UCSD-AML1 (cell line): ENCODE data around the gene RXRA.

Experiments
- DNase-seq: peaks from one replicate; lab custom pipeline; 2025; ENCODE audit not compliant: unreplicated experiment; lab: John Stamatoyannopoulos, UW

Gene RXRA

GRCh38 chr9:134380542-134381271 lies 54.5 kb downstream of the RXRA start:
- DNase-seq: no peak

- DNase-seq: no peak
Measured at GRCh38 chr9:134381272-134381661, 55.0 kb downstream of the RXRA start.

GRCh38 chr9:134381671-134382516 lies 55.6 kb downstream of the RXRA start:
- DNase-seq: peak; percentile 87

DNA sequence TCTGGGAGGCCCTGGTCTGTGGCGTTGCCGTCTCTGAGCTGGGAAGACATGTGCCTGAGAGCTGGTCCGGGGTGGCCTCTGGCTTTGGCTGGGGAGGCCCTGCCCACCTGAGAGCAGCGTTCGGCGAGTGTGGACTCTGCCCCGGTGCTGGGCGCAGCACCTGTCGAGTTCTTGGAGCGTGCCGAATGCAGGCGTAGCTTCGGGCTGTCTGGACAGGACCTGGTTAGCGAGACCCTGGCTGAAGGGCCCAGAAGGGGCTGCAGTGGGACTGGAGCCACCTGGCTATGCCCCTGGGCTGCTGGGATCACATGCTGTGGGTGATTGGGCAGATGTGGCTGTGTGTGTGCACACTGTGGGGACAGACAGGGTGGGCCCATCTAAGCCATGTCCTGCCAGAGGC lies 56.5 kb downstream of the RXRA start:
- no peak for DNase-seq

DNA sequence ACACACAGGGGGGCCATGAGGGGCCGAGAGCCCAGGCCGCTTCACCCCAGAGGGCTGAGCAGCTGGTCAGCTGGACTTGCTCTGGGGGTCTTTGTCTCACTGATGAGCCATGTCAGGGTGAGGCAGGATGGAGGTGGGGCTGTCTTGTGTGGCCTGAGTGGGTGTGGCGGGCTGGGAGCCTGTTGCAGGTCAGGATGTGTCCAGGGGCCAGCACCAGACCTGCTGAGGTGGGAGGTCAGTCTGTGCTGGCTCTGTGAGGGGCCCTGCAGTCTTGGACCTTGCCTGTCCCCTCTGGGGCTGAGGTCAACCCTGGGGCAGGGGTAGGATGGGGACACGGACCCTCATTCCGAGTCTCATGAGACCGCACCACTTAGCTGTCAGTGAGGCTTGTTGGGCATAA lies 56.9 kb downstream of the RXRA start:
- DNase-seq: no peak

DNA sequence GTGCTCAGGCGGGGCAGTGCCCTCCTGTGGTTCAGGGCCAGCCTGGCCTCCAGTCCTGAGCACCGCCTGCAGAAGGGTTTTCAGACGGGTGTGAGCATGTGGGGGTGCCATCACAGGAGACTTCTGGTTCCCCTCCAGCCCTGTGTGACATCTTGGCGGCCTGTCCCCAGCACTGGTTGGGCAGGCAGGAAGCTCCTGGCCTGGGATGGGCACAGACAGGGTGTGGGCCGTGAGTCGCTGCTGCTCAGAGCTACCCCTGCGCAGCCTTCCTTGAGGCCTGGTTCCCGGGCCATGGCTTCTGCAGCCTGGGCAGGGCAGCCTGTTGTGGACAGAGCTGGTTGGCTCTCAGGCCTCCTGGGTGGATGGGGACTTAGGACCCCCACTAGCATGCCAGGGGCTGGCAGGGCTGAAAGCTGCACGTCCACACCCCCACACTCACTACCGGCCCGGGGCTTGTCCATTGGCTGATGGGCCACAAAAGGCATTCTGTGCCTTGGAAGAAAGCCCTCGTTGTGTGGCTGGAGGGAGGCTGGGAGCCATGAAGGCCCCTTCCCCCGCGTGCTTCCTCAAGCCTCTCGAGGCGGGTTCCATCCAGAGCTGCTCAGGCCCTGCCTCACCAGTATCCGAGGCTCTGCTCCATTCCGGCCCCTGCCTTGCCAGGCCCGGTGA lies 58.7 kb downstream of the RXRA start:
- DNase-seq: peak; percentile 45

- DNase-seq: no peak
Measured at GRCh38 chr9:134385915-134386314, 59.7 kb downstream of the RXRA start.

- DNase-seq: no peak
Measured at GRCh38 chr9:134386951-134387831, 60.9 kb downstream of the RXRA start.

DNA sequence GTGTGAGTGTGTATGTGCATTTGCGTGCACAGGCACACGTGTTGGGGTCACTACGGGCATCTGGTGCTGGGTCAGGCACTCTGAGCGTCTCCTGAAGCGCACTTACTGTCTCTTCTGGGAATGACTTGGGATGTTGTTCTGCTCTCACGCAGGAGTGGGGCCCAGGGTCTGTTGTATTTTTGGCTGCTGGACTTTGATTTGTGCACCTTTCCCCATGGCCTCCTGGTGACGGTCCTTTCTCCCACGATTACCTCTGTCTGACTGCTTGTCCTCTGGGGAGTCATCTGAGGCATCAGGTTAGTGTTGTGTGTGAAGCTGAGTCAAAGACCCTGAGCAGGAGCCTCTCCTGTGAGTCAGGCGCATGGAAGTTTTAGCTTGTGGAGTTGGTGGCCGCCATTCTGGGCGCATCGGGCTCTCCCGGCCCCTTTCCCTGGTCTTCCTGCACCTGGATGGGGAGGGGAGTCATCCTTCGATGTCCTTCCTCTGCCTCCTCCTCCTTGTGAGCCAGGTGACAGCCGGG lies 62.1 kb downstream of the RXRA start:
- DNase-seq: no peak

DNA sequence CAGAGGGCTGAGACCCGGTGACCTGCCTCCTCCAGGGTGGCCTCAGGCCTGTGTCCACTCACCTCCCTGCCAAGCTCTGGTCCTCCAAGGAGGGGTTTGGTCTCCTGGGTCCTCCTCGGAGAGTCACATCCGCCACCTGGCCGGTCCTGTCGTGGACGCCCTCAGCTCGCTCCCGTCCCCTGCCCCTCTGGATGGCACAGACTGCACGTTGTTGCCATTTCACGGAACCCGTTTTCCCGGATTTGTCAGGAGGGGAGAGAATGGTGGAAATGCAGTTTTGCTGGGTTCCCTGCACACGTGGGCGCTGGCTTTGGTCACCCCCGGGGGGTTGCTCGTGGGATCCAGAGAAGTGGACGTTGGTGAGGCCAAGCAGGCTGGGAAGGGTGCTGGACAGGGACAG lies 62.7 kb downstream of the RXRA start:
- no peak for DNase-seq

- DNase-seq: no peak
Measured at GRCh38 chr9:134389642-134390041, 63.4 kb downstream of the RXRA start.

DNA sequence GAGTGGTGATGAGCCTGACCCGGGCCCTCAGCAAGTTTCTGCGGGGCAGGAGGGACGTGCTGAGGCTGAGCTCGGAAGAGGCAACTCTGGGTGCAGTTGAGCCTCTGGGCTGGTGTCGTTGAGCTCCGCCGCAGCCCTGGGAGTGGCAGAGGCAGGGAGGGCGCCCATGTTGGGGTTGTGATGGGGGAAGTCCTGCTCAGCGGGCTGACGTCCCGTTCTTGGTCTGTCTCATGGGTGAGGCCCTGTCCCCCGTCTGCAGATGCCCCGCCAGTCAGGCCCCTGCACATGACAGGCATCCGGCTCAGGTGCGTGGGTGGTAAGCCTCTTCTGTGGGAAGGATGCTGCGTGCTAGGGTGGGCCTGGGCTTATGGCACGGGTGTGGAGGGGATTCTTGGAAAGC lies 64.3 kb downstream of the RXRA start:
- no peak for DNase-seq

DNA sequence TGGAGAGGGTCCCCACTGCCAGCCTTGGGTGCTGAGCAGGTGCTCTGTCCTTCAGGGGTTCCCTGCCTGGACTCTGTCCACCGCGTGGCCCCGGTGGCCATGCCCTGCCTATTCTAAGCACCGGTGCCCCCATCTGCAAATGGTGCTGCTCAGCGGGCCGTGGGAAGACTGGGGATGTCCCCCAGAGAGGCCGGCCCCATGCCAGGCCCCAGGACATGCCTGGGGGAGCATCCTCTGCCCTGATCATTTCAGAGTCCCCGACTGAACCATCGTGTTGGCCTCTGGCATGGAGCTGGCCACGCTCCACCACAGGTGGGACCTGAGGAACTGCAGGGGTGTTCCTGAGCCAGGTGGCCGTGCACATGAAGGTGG lies 64.7 kb downstream of the RXRA start:
- no peak for DNase-seq

- DNase-seq: no peak
Measured at GRCh38 chr9:134391319-134392231, 65.3 kb downstream of the RXRA start.

DNA sequence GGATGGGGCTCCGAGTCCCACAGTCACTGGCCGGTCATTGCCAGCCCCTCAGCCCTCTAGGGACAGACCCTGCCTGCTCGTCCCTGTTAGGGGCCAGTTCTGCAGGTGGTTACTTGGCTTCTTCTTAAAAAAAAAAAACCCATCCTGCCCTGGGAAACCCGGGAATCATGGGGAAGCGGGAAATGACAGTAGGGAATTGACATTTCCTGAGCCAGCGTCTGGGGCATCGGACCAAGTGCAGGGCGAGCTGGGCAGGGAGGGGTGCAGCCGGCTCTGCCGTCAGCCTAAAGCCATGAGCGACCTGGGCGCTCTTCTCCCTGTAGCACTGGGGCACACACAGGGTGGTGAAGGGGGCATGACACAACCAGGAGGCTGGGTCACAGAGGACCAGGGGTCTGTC lies 66.6 kb downstream of the RXRA start:
- no peak for DNase-seq

DNA sequence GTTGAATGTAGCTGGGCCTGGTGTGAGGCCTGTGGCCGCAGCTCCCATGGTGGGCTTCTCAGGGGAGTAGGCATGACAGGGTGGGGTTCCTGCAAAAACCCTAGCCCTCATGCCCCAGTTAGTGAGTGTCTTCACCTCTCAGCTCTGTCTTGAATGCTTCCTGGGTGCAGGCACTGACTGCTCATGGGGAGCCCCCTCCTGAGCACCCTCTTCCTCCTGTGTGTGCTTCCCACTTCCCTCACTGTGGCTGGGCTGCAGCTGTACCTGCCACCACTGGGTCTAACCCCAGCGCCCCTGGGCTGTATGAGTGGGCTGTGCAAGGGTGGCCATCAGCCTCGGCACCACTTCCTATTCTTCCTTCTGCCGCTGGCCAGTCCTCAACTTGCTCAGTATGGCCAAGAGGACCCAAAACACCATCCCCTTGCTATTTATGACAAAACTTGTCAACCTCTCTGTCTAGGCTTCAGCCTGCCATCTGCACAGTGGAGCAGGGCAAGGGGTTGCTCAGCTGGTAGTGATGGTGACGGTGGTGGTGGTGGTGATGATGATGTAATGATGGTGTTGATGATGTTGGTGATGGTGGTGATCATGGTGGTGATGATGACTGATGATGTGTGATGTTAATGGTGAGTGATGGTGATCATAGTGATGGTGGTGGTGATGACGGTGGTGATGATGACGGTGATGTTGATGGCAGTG lies 67.5 kb downstream of the RXRA start:
- no peak for DNase-seq

DNA sequence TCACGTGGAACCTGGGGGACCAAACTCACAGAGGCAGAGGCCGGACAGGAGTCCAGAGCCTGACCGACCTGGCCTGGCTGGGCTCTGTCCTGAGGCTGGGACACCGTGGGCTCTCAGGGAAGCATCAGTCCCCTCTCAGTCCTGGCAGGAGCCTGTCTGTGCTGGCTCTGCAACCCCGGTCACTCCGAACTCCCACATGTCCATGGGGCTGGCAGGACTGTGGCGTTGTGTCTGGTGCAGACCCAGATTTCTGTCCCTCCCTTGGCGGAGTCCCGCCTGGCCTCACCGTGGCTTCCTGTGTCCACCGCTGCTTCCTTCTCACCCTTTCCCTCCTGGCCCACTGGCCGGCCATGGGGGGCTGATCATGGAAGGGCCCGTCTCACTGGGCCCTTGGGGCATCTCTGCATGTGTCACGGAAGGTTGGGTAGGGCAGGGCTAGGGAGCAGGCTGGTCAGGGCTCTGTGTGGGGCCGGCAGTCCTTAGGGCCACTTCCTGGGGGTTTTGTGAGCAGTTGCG lies 68.8 kb downstream of the RXRA start:
- DNase-seq: no peak

- DNase-seq: no peak
Measured at GRCh38 chr9:134395737-134396257, 69.5 kb downstream of the RXRA start.
